K562 (cell line): ENCODE measurements around the gene SLC35B4. TPM values are rescaled to one million over a fixed set of nuclear protein-coding genes. Genes with fewer than 3 reads are reported as not detected.

ENCODE experiments used
- ATAC-seq: fragments of 200-7000 bp; cut with Tn5 transposase; 3 replicates; pipeline ENCODE4 v1.9.1; 2020; ENCODE audit warnings: moderate library complexity
- BruUV-seq: library from RNA; stranded (reverse); fragments of 400-500 nt; replicated peaks from 2 replicates; lab custom pipeline; 2021; lab: Mats Ljungman, UMichigan
- CTCF ChIA-PET: fragments of 300-600 bp; formaldehyde crosslinking; extraction: SDS; loops from one replicate; lab custom pipeline; 2021; ENCODE audit warnings: low intra/inter-chr PET ratio; lab: Yijun Ruan, JAX
- POLR2A ChIA-PET: fragments of 300-600, 350-650 bp; sonication (Branson Sonifier 250); formaldehyde crosslinking; extraction: SDS; loops from one replicate; lab custom pipeline; 2021; ENCODE audit warnings: antibody characterized with exemption, inconsistent platforms; lab: Yijun Ruan, JAX
- DNase-seq, 4 experiments: peaks; one replicate each; pipeline versions ENCODE4 v3.0.0 to v3.0.0-alpha.2; 2011 to 2018; ENCODE audit warnings: low spot score in 3 of 4, mixed read lengths in 3 of 4; ENCODE audit errors: extremely low read depth in 1 of 4
- FAIRE-seq: peaks from 2 replicates; lab custom pipeline; 2011; peaks lifted over from hg19 to GRCh38; lab: Jason Lieb, UNC
- H2AFZ ChIP-seq: 2 replicates; pipeline ENCODE4 v1.6.0; 2011; ENCODE audit warnings: low read depth, low read length, control low read depth, inconsistent platforms
- H3K27ac ChIP-seq: fragments of 200-600 bp; 3 replicates; pipeline ENCODE4 v1.8.0; 2011; ENCODE audit warnings: low read depth, mild to moderate bottlenecking, control low read depth, inconsistent platforms, low read length, moderate library complexity, mixed read lengths; ENCODE audit errors: extremely low read depth
- H3K27me3 ChIP-seq, 2 experiments: fragments of 300-600 bp in 1 of 2; 2 replicates in 1 of 2; 3 replicates in 1 of 2; pipeline versions ENCODE4 v1.6.0 to v1.8.0; 2011; ENCODE audit warnings: inconsistent platforms in 2 of 2, low read length in 2 of 2, mild to moderate bottlenecking in 1 of 2, mixed read lengths in 1 of 2, moderate library complexity in 1 of 2; ENCODE audit not compliant: control insufficient read depth in 2 of 2, insufficient read depth in 2 of 2
- H3K36me3 ChIP-seq: fragments of 300-600 bp; 3 replicates; pipeline ENCODE4 v1.8.0; 2011; ENCODE audit warnings: mild to moderate bottlenecking, low read length, inconsistent platforms; ENCODE audit not compliant: control insufficient read depth, insufficient read depth
- H3K4me1 ChIP-seq, 2 experiments: fragments of 200-600 bp in 1 of 2; replicated peaks in 1 of 2; 2 replicates in 1 of 2; 3 replicates in 1 of 2; pipeline versions ENCODE4 v1.5.1 to v1.8.0; 2011; ENCODE audit warnings: inconsistent platforms in 2 of 2, low read length in 2 of 2, mild to moderate bottlenecking in 1 of 2, mixed read lengths in 1 of 2, moderate library complexity in 1 of 2; ENCODE audit not compliant: control insufficient read depth in 2 of 2, insufficient read depth in 2 of 2
- H3K4me2 ChIP-seq: 2 replicates; pipeline ENCODE4 v1.6.1; 2011; ENCODE audit warnings: low read length, control low read depth, inconsistent platforms, mixed read lengths; ENCODE audit not compliant: insufficient read depth
- H3K4me3 ChIP-seq: fragments of 200-600 bp; sonication (generic), shearing (Covaris generic); 2 replicates; pipeline ENCODE4 v1.5.1; 2016; ENCODE audit warnings: control low read depth, inconsistent platforms
- H3K79me2 ChIP-seq: fragments of 200-600 bp; 3 replicates; pipeline ENCODE4 v1.8.0; 2011; ENCODE audit warnings: low read length, inconsistent platforms; ENCODE audit not compliant: control insufficient read depth, insufficient read depth
- H3K9ac ChIP-seq, 2 experiments: 2 replicates each; pipeline versions ENCODE4 v1.6.0 to v1.6.1; 2011; ENCODE audit warnings: low read depth in 2 of 2, low read length in 2 of 2, control low read depth in 1 of 2, inconsistent platforms in 1 of 2, mild to moderate bottlenecking in 1 of 2, mixed read lengths in 1 of 2; ENCODE audit not compliant: insufficient read depth in 1 of 2
- H3K9me1 ChIP-seq: one replicate; pipeline ENCODE4 v1.6.0; 2011; ENCODE audit warnings: inconsistent platforms, mild to moderate bottlenecking, low read length, moderate library complexity; ENCODE audit not compliant: control insufficient read depth, insufficient read depth
- H3K9me3 ChIP-seq: replicated peaks from 2 replicates; pipeline ENCODE4 v1.5.1; 2011; ENCODE audit warnings: low read depth, low read length, inconsistent platforms; ENCODE audit not compliant: control insufficient read depth, insufficient read depth
- H4K20me1 ChIP-seq: replicated peaks from 2 replicates; pipeline ENCODE4 v1.6.1; 2011; ENCODE audit warnings: low read length, inconsistent platforms, mixed read lengths; ENCODE audit not compliant: control insufficient read depth, insufficient read depth
- CHCHD3 ChIP-seq: fragments of 250-450 bp; sonication (Bioruptor Pico); IDR thresholded peaks from 2 replicates; pipeline ENCODE4 v2.1.2; 2022; ENCODE audit warnings: mild to moderate bottlenecking
- DDX20 ChIP-seq: fragments of 450-650 bp; IDR thresholded peaks from 2 replicates; pipeline ENCODE4 v1.6.1; 2016; ENCODE audit warnings: missing genetic modification characterization, low read depth, mild to moderate bottlenecking, missing compliant biosample characterization, moderate library complexity
- SNRNP70 ChIP-seq: fragments of 200-400 bp; formaldehyde crosslinking; optimal IDR thresholded peaks from 2 replicates; pipeline ENCODE3; 2017; ENCODE audit warnings: low read depth, low read length
- SOX6 ChIP-seq: fragments of 450-650 bp; IDR thresholded peaks from 2 replicates; pipeline ENCODE4 v1.6.1; 2014; ENCODE audit warnings: mild to moderate bottlenecking
- XRCC3 ChIP-seq: fragments of 450-650 bp; IDR thresholded peaks from 2 replicates; pipeline ENCODE4 v1.6.1; 2017; ENCODE audit warnings: mild to moderate bottlenecking, moderate library complexity
- ZNF212 ChIP-seq: fragments of 450-650 bp; formaldehyde crosslinking; IDR thresholded peaks from 2 replicates; pipeline ENCODE4 v1.4.0; 2020; ENCODE audit warnings: mild to moderate bottlenecking
- ZNF23 ChIP-seq: fragments of 250-450 bp; sonication (Bioruptor Pico); IDR thresholded peaks from 2 replicates; pipeline ENCODE4 v1.4.0; 2020; ENCODE audit warnings: mild to moderate bottlenecking
- ZNF407 ChIP-seq: fragments of 450-650 bp; IDR thresholded peaks from 2 replicates; pipeline ENCODE4 v1.6.1; 2016; ENCODE audit warnings: low read depth
- ZNF780A ChIP-seq: fragments of 250-450 bp; sonication (Bioruptor Pico); IDR thresholded peaks from 2 replicates; pipeline ENCODE4 v1.5.0; 2021; ENCODE audit warnings: mild to moderate bottlenecking
- WGBS: fragments of 100-300 bp; shearing (Covaris generic); methylation state at CpG from one replicate; pipeline ENCODE4 v1.1.6; 2016; ENCODE audit warnings: low coverage, mixed read lengths; ENCODE audit not compliant: insufficient coverage; ENCODE audit errors: missing lambda C conversion rate; 5-methylcytosine and 5-hydroxymethylcytosine counted together
- in situ Hi-C: fragments of 300-500 bp; cut with MboI; formaldehyde crosslinking; loops from 4 replicates; pipeline ENCODE4 v1.15.0; 2018; ENCODE audit warnings: inconsistent platforms, mixed read lengths
- intact Hi-C: fragments of 100-400 bp; cut with micrococcal nuclease; formaldehyde crosslinking; loops from 2 replicates; pipeline ENCODE4 v1.14.2; 2022
- polyA plus RNA-seq, 8 experiments: library from polyadenylated mRNA; depleted of rRNA in 4 of 8; stranded (reverse) in 5 of 8; unstranded in 3 of 8; fragments of >200 nt; fragmentation: Nextera tagmentation in 2 of 8; fragmentation: Illumina TruSeq in 1 of 8; extraction: Ambion mirVana in 2 of 8; extraction: Trizol in 1 of 8; gene quantifications; 2 replicates each; pipeline versions ENCODE4 v1.2.1 to v1.2.3, GENCODE V29; 2011 to 2014; ENCODE audit warnings: inconsistent platforms in 1 of 8, missing spikeins in 1 of 8
- total RNA-seq, 7 experiments: library from RNA; depleted of rRNA in 6 of 7; stranded (reverse); fragments of >200 nt in 6 of 7; fragmentation: Illumina TruSeq in 2 of 7; extraction: Trizol in 2 of 7; gene quantifications; 2 replicates each; pipeline versions ENCODE4 v1.2.1 to v1.2.3, GENCODE V29; 2011 to 2021; ENCODE audit warnings: low replicate concordance in 1 of 7

The SLC35B4 gene
- total and polyA plus RNA-seq, 9 of the 15 experiments (the other 6 are each of a cell fraction or from before 2014, with no cell fraction given): 6.1 to 34.9 (median 17.6) TPM

- no peak overlapping the region for H3K27ac ChIP-seq
- in situ Hi-C loops: no loop called here
- FAIRE-seq: no peak
Observed at GRCh38 chr7:134246347-134246746, 70.4 kb downstream of the SLC35B4 start.

More at GRCh38 chr7:134246347-134246746, 70.4 kb downstream of the SLC35B4 start:
- Histone ChIP-seq H3K79me2 (no peaks in the 10 kb centered on the region), H3K4me1 (no peaks in the 10 kb centered on the region), H3K27me3 (peaks cover 0 to 2% of the 10 kb centered on the region in 2 experiments; a peak in 1 of 5 replicates), H4K20me1 (no peaks in the 10 kb centered on the region), H3K36me3 (no peaks in the 10 kb centered on the region), H3K9me3 (no peaks in the 10 kb centered on the region), H2AFZ (no peak overlapping the region), H3K4me3 (no peak overlapping the region), H3K9ac (no peak overlapping the region), H3K9me1 (no peaks in the 10 kb centered on the region), H3K4me2 (no peak overlapping the region)
- no TSS peak for BruUV-seq
- intact Hi-C loops: no loop called here
- DNase-seq: no peak
- CTCF ChIA-PET: no interaction called here
- 12% methylated on average over 3 of the region's 3 CpGs for WGBS
- TF ChIP-seq ZNF23 (CRISPR knock-in tag) (no peak), CHCHD3 (CRISPR knock-in tag) (no peak), XRCC3 (no peak), SNRNP70 (no peak), ZNF212 (CRISPR knock-in tag) (no peak), DDX20 (tag) (no peak), SOX6 (no peak), ZNF407 (no peak), ZNF780A (no peak)
- POLR2A ChIA-PET: no interaction called here
- no peak for ATAC-seq
